ENCODE data around the gene GIMAP6.
"Not testable (repeated sequence)": the region's sequence is repeated elsewhere in the genome, so short reads cannot be mapped to it uniquely, and the experiment has no call there.

The GIMAP6 gene

GRCh38 chr7:150631866-150632864 is at the start of gene GIMAP6:
Gene GIMAP6, minus strand, starts transcription at chr7:150632385. Its CDS starts 2,243 bp downstream, at chr7:150630142.
- DNase-seq (ENCODE audit: low read depth): no peak

- DNase-seq (ENCODE audit: low read depth): not testable (repeated sequence)
These were observed 48.2 kb upstream of the GIMAP6 start for GRCh38 chr7:150680364-150680763.

- not testable (repeated sequence) for DNase-seq (ENCODE audit: low read depth)
These were observed 46.4 kb upstream of the GIMAP6 start for GRCh38 chr7:150678601-150679000.

- DNase-seq (ENCODE audit: low read depth): not testable (repeated sequence)
These were observed 44.7 kb upstream of the GIMAP6 start for GRCh38 chr7:150676854-150677253.

GRCh38 chr7:150676276-150676675 is 44.1 kb upstream of the GIMAP6 start:
- not testable (repeated sequence) for DNase-seq (ENCODE audit: low read depth)

GRCh38 chr7:150675714-150676113 is 43.5 kb upstream of the GIMAP6 start:
- no peak for DNase-seq (ENCODE audit: low read depth)

- DNase-seq (ENCODE audit: low read depth): not testable (repeated sequence)
These were observed 39.8 kb upstream of the GIMAP6 start for GRCh38 chr7:150671798-150672585.

- no peak for DNase-seq (ENCODE audit: low read depth)
These were observed 36.8 kb upstream of the GIMAP6 start for GRCh38 chr7:150668977-150669376.

GRCh38 chr7:150668472-150668911 is 36.3 kb upstream of the GIMAP6 start:
- no peak for DNase-seq (ENCODE audit: low read depth)

- no peak for DNase-seq (ENCODE audit: low read depth)
These were observed 34.2 kb upstream of the GIMAP6 start for GRCh38 chr7:150666412-150666811.

- no peak for DNase-seq (ENCODE audit: low read depth)
These were observed 33.7 kb upstream of the GIMAP6 start for GRCh38 chr7:150665896-150666295.

GRCh38 chr7:150665089-150665748 is 33.0 kb upstream of the GIMAP6 start:
- DNase-seq (ENCODE audit: low read depth): no peak

GRCh38 chr7:150663802-150664494 is 31.8 kb upstream of the GIMAP6 start:
- no peak for DNase-seq (ENCODE audit: low read depth)

- not testable (repeated sequence) for DNase-seq (ENCODE audit: low read depth)
These were observed 30.6 kb upstream of the GIMAP6 start for GRCh38 chr7:150662821-150663220.

GRCh38 chr7:150660939-150661613 is 28.9 kb upstream of the GIMAP6 start:
- no peak for DNase-seq (ENCODE audit: low read depth)

GRCh38 chr7:150657526-150657925 is 25.3 kb upstream of the GIMAP6 start:
- DNase-seq (ENCODE audit: low read depth): no peak

- no peak for DNase-seq (ENCODE audit: low read depth)
These were observed 23.9 kb upstream of the GIMAP6 start for GRCh38 chr7:150656047-150656446.

- DNase-seq (ENCODE audit: low read depth): no peak
These were observed 22.5 kb upstream of the GIMAP6 start for GRCh38 chr7:150654692-150655091.

GRCh38 chr7:150649080-150649385 is 16.8 kb upstream of the GIMAP6 start:
- no peak for DNase-seq (ENCODE audit: low read depth)

- DNase-seq (ENCODE audit: low read depth): no peak
These were observed 16.3 kb upstream of the GIMAP6 start for GRCh38 chr7:150648353-150649079.

All from stimulated activated CD8-positive, alpha-beta memory T cell treated with anti-CD3 and anti-CD28 coated beads, Interleukin-7, amount 100 ng/mL, for 24 hours (primary cell).